Testis (tissue), 2 donors: ENCODE data around the gene DDX17.

ENCODE experiments used
- CTCF ChIP-seq, 3 experiments: fragments of 450-650 bp in 2 of 3; fragments of 200-600 bp in 1 of 3; sonication (generic) in 1 of 3; IDR thresholded peaks; one replicate each; pipeline ENCODE4 v1.5.1; 2016 to 2019; ENCODE audit warnings: antibody characterized with exemption in 3 of 3, mild to moderate bottlenecking in 2 of 3, moderate library complexity in 1 of 3
- POLR2A ChIP-seq: fragments of 450-650 bp; IDR thresholded peaks from one replicate; pipeline ENCODE4 v1.6.1; 2017; ENCODE audit warnings: antibody characterized with exemption, mild to moderate bottlenecking, moderate library complexity

GRCh38 chr22:38436629-38437395 lies 69.3 kb downstream of the DDX17 start:
- no peak for TF ChIP-seq POLR2A
- no peak for TF ChIP-seq CTCF (IDR thresholded peaks at IDR 0.05)
